Peyer's patch (tissue), 4 donors: ENCODE measurements around the gene EYS. TPM values are rescaled to one million over a fixed set of nuclear protein-coding genes. Genes with fewer than 3 reads are reported as not detected.

Experiments used
- DNase-seq, 3 donors: peaks; one replicate each; pipeline ENCODE4 v3.0.0-alpha.2; 2017 to 2019
- H3K27ac ChIP-seq, 4 donors: fragments of 200-600 bp; sonication (generic); one replicate each; pipeline ENCODE4 v1.5.1; 2016 to 2019
- H3K27me3 ChIP-seq, 2 donors: fragments of 200-600 bp; sonication (generic); one replicate each; pipeline ENCODE4 v1.5.1; 2019
- H3K36me3 ChIP-seq, 3 donors: fragments of 200-600 bp; sonication (generic); one replicate each; pipeline ENCODE4 v1.5.1; 2016 to 2019
- H3K4me1 ChIP-seq, 4 donors: fragments of 200-600 bp; sonication (generic); one replicate each; pipeline ENCODE4 v1.5.1; 2016 to 2019
- H3K4me3 ChIP-seq, 4 donors: fragments of 200-600 bp; sonication (generic); 1 replicate in 3 of 4; 2 replicates in 1 of 4; pipeline ENCODE4 v1.5.1; 2016 to 2019; ENCODE audit warnings: mild to moderate bottlenecking in 1 of 4
- H3K9me3 ChIP-seq, 4 donors: fragments of 200-600 bp; sonication (generic); one replicate each; pipeline ENCODE4 v1.5.1; 2016 to 2019; ENCODE audit warnings: mild to moderate bottlenecking in 1 of 4
- POLR2A ChIP-seq, 2 donors: fragments of 450-650 bp; IDR thresholded peaks; one replicate each; pipeline ENCODE4 v1.5.1; 2017; ENCODE audit warnings: antibody characterized with exemption in 2 of 2, mild to moderate bottlenecking in 2 of 2, moderate library complexity in 2 of 2
- total RNA-seq, 4 donors: library from RNA; depleted of rRNA; stranded (reverse); fragments of >200 nt; gene quantifications; one replicate each; pipeline ENCODE4 v1.1.0, GENCODE V29; 2016
- TF ChIP-seq, protein P1 (sequence below), 6 experiments: fragments of 450-650 bp in 4 of 6; fragments of 200-600 bp in 2 of 6; sonication (generic) in 1 of 6; IDR thresholded peaks; one replicate each; pipeline ENCODE4 v1.5.1; 2017 to 2019; ENCODE audit warnings: antibody characterized with exemption in 6 of 6, mild to moderate bottlenecking in 3 of 6, moderate library complexity in 1 of 6

Gene EYS
- total RNA-seq, 4 donors from 2014 or later, result 0.13 to 1.5 (median 0.35) TPM; not detected in 1

DNA sequence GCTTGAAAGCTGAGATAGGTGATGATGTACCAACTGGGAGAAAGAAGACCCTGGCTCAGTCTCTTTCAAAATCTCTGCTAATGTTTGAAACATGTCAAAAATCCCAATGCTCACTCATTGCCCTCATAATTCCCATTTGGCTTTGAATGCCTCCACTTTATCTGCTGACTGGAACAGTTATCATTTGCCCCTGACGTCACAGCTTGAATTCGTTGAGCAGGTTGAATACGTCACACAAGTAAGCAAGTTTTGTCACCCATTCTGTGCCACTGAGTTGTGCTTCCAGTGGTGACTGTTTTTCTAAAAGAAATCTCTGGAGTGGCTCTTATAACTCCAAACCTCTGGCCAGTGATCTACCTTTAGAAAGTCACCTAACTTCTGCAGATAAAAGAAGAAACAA is 991.4 kb downstream of the EYS start:
- TF ChIP-seq, protein P1, sequence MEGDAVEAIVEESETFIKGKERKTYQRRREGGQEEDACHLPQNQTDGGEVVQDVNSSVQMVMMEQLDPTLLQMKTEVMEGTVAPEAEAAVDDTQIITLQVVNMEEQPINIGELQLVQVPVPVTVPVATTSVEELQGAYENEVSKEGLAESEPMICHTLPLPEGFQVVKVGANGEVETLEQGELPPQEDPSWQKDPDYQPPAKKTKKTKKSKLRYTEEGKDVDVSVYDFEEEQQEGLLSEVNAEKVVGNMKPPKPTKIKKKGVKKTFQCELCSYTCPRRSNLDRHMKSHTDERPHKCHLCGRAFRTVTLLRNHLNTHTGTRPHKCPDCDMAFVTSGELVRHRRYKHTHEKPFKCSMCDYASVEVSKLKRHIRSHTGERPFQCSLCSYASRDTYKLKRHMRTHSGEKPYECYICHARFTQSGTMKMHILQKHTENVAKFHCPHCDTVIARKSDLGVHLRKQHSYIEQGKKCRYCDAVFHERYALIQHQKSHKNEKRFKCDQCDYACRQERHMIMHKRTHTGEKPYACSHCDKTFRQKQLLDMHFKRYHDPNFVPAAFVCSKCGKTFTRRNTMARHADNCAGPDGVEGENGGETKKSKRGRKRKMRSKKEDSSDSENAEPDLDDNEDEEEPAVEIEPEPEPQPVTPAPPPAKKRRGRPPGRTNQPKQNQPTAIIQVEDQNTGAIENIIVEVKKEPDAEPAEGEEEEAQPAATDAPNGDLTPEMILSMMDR (IDR thresholded peaks at IDR 0.05), result no peak
- no peak for TF ChIP-seq POLR2A (IDR thresholded peaks at IDR 0.05)
- no peak for DNase-seq
- Histone ChIP-seq H3K27me3 (no peaks in the 10 kb centered on the region), H3K9me3 (no peaks in the 10 kb centered on the region), H3K4me1 (no peaks in the 10 kb centered on the region), H3K36me3 (no peaks in the 10 kb centered on the region), H3K4me3 (no peak overlapping the region), H3K27ac (no peak overlapping the region)

DNA sequence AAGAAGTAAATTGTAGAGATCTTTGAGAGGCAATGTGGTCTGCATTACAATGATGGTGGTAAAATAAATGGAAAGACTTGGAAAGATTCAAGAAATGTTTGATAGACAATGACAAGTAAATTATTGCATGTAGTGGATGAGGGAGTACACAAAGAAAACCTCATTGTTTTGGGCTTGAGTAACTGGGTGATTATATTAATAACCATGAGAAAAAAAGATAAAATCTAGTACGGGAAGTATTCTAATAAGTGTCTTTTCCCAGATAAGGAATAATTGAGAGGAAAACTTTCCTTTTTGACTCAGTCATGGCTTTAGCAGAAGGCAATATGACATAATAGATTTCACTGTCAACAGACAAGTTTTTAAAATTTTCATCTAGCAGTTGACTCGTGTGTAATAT is 993.0 kb downstream of the EYS start:
- Histone ChIP-seq H3K36me3 (no peaks in the 10 kb centered on the region), H3K4me1 (no peaks in the 10 kb centered on the region), H3K4me3 (no peak overlapping the region), H3K27me3 (no peaks in the 10 kb centered on the region), H3K27ac (no peak overlapping the region), H3K9me3 (no peaks in the 10 kb centered on the region)
- no peak for DNase-seq
- TF ChIP-seq, protein P1 (IDR thresholded peaks at IDR 0.05), result no peak
- TF ChIP-seq POLR2A (IDR thresholded peaks at IDR 0.05), result no peak

DNA sequence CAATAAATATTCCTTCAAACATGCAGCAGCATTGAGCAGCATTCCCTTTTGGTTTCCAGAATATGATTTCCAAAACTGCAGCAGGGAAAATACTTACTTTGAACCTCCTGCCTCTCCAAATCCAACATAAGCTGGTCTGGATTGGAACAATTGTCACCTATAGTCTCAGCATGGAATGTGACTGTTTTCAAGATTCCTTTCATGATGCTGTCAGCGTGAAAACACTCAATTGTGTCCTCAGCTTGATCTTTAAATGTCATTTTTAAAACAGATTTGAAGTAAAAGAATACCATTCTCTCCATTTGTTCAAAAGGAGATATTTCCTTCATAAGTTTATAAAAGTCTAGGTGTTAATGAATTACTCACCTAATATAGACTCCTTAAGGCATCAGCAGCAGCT is 993.9 kb downstream of the EYS start:
- no peak for TF ChIP-seq POLR2A (IDR thresholded peaks at IDR 0.05)
- DNase-seq, result no peak
- no peaks in the 10 kb centered on the region for H3K4me1 ChIP-seq
- no peak overlapping the region for H3K4me3 ChIP-seq
- no peaks in the 10 kb centered on the region for H3K9me3 ChIP-seq
- H3K27me3 ChIP-seq, result no peaks in the 10 kb centered on the region
- no peaks in the 10 kb centered on the region for H3K36me3 ChIP-seq
- H3K27ac ChIP-seq, result no peak overlapping the region

DNA sequence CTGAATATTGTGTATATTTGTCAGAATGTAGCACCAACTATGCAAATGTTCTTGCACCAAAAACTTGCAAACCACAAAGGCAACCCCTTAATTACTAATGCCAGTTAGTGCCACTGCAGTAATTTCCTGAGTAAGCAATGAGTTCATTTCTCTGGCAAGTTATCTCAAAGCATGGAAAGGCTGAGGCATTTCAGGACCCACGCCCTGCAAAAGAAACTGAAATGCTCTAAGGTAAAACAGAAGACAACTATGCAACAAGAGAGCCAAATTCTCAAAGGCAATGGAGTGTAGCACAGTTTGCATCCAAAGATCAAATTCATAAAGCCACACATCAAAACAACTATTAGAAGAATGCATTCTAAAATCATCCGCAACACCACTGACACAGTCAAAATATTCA is 994.4 kb downstream of the EYS start:
- no peaks in the 10 kb centered on the region for H3K36me3 ChIP-seq
- no peak overlapping the region for H3K4me3 ChIP-seq
- no peak for DNase-seq
- no peak for TF ChIP-seq POLR2A (IDR thresholded peaks at IDR 0.05)
- TF ChIP-seq, protein P1 (IDR thresholded peaks at IDR 0.05), result no peak
- H3K27me3 ChIP-seq, result no peaks in the 10 kb centered on the region
- no peak overlapping the region for H3K27ac ChIP-seq
- H3K4me1 ChIP-seq, result no peaks in the 10 kb centered on the region
- H3K9me3 ChIP-seq, result no peaks in the 10 kb centered on the region

DNA sequence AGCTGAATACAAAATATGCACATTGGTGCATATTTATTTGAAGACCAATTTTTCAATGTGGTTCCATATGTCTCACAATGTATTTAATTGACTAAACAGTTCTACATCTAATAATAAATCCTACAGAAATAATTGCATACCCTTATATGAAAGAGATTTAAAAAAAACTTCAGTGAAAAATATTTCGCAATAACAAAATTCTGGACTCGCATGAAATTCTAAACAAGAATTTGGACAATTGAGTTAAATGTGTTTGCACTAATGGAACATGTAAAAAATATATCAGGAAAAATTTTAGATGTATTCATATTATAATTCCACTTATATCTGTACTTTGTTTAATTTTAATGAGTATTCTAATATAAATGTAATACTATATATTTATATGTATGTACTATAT is 1003.1 kb downstream of the EYS start:
- no peak overlapping the region for H3K4me3 ChIP-seq
- no peaks in the 10 kb centered on the region for H3K4me1 ChIP-seq
- DNase-seq, result no peak
- H3K9me3 ChIP-seq, result no peaks in the 10 kb centered on the region
- no peaks in the 10 kb centered on the region for H3K36me3 ChIP-seq
- no peak overlapping the region for H3K27ac ChIP-seq
- TF ChIP-seq, protein P1 (IDR thresholded peaks at IDR 0.05), result no peak
- no peak for TF ChIP-seq POLR2A (IDR thresholded peaks at IDR 0.05)
- no peaks in the 10 kb centered on the region for H3K27me3 ChIP-seq

DNA sequence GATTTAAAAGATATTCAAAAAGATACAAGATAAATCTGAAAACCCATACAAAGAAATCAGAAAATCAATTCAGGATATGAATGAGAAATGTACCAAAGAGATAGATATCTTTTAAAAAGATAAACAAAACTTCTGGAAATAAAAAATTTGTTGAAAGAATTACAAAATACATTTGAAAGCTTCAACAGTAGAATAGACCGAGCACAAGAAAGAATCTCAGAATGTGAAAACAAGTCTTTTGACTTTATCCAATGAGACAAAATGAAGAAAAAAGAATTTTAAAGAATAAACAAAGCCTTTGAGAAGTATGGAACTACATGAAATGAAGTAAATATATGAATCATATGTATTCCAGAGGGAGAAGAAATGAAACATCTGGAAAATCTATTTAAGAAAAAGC is 1011.0 kb downstream of the EYS start:
- TF ChIP-seq POLR2A (IDR thresholded peaks at IDR 0.05), result no peak
- TF ChIP-seq, protein P1 (IDR thresholded peaks at IDR 0.05), result no peak
- H3K4me3 ChIP-seq, result no peak overlapping the region
- no peaks in the 10 kb centered on the region for H3K4me1 ChIP-seq
- no peak for DNase-seq
- no peaks in the 10 kb centered on the region for H3K27me3 ChIP-seq
- no peak overlapping the region for H3K27ac ChIP-seq
- H3K36me3 ChIP-seq, result no peaks in the 10 kb centered on the region
- H3K9me3 ChIP-seq, result no peaks in the 10 kb centered on the region
